IMR-90 (cell line): ENCODE data around the gene DMXL2. TPM values are rescaled to one million over a fixed set of nuclear protein-coding genes. Genes with fewer than 3 reads are reported as not detected.

Experiments used
- ATAC-seq: fragments of 200-7000 bp; cut with Tn5 transposase; 2 replicates; pipeline ENCODE4 v1.9.1; 2020; ENCODE audit warnings: low read depth, mild to moderate bottlenecking, moderate library complexity
- BruUV-seq: library from RNA; stranded (reverse); fragments of 400-500 nt; replicated peaks from 2 replicates; lab custom pipeline; 2021; lab: Mats Ljungman, UMichigan
- CTCF ChIA-PET: fragments of 300-600 bp; formaldehyde crosslinking; extraction: SDS; loops from one replicate; lab custom pipeline; 2021; ENCODE audit warnings: antibody characterized with exemption; lab: Yijun Ruan, JAX
- POLR2A ChIA-PET: fragments of 300-600 bp; sonication (Branson Sonifier 250); formaldehyde crosslinking; loops from one replicate; lab custom pipeline; 2022; ENCODE audit warnings: antibody characterized with exemption; ENCODE audit not compliant: unreplicated experiment; lab: Charles Lee
- DNase-seq: peaks from one replicate; pipeline ENCODE4 v3.0.0; 2013
- H2AFZ ChIP-seq: replicated peaks from 2 replicates; pipeline ENCODE3; 2013; ENCODE audit warnings: low read length, mild to moderate bottlenecking; ENCODE audit not compliant: poor library complexity
- H2AK5ac ChIP-seq: 2 replicates; pipeline ENCODE4 v1.6.1; 2013; ENCODE audit warnings: low read depth, low read length, inconsistent platforms
- H2AK9ac ChIP-seq: replicated peaks from 2 replicates; pipeline ENCODE3; 2013; ENCODE audit warnings: mild to moderate bottlenecking, low read depth, low read length, moderate library complexity; ENCODE audit not compliant: poor library complexity
- H2BK120ac ChIP-seq: 2 replicates; pipeline ENCODE4 v1.6.1; 2013; ENCODE audit warnings: low read depth, low read length, inconsistent platforms
- H2BK15ac ChIP-seq: 3 replicates; pipeline ENCODE4 v1.6.1; 2013; ENCODE audit warnings: low read depth, low read length, inconsistent platforms
- H2BK20ac ChIP-seq: 2 replicates; pipeline ENCODE4 v1.6.1; 2013; ENCODE audit warnings: low read depth, mild to moderate bottlenecking, inconsistent platforms, low read length, moderate library complexity
- H2BK5ac ChIP-seq: 2 replicates; pipeline ENCODE4 v1.6.1; 2013; ENCODE audit warnings: mild to moderate bottlenecking, low read depth, low read length, inconsistent platforms; ENCODE audit not compliant: poor library complexity, severe bottlenecking
- H3K14ac ChIP-seq: replicated peaks from 2 replicates; pipeline ENCODE4 v1.6.1; 2013; ENCODE audit warnings: low read depth, low read length, inconsistent platforms
- H3K18ac ChIP-seq: 2 replicates; pipeline ENCODE4 v1.6.1; 2013; ENCODE audit warnings: low read depth, low read length, control low read depth
- H3K23ac ChIP-seq: 2 replicates; pipeline ENCODE4 v1.6.1; 2013; ENCODE audit warnings: low read depth, low read length, inconsistent platforms
- H3K27ac ChIP-seq: 2 replicates; pipeline ENCODE4 v1.5.1; 2013; ENCODE audit warnings: mild to moderate bottlenecking, control low read depth, low read length; ENCODE audit not compliant: insufficient read depth
- H3K27me3 ChIP-seq: 2 replicates; pipeline ENCODE4 v1.6.1; 2013; ENCODE audit warnings: low read length; ENCODE audit not compliant: control insufficient read depth, insufficient read depth
- H3K36me3 ChIP-seq: 2 replicates; pipeline ENCODE4 v1.6.1; 2013; ENCODE audit warnings: low read length, mixed read lengths; ENCODE audit not compliant: control insufficient read depth, insufficient read depth
- H3K4ac ChIP-seq: 2 replicates; pipeline ENCODE4 v1.6.1; 2013; ENCODE audit warnings: low read depth, low read length, inconsistent platforms
- H3K4me1 ChIP-seq: 2 replicates; pipeline ENCODE4 v1.6.1; 2013; ENCODE audit warnings: low read length, mixed read lengths; ENCODE audit not compliant: control insufficient read depth, insufficient read depth
- H3K4me2 ChIP-seq: 2 replicates; pipeline ENCODE4 v1.6.1; 2013; ENCODE audit warnings: low read depth, mild to moderate bottlenecking, control low read depth, low read length, moderate library complexity
- H3K4me3 ChIP-seq: 2 replicates; pipeline ENCODE4 v1.5.1; 2013; ENCODE audit warnings: low read depth, mild to moderate bottlenecking, control low read depth, low read length, moderate library complexity; ENCODE audit not compliant: insufficient read depth
- H3K56ac ChIP-seq: 2 replicates; pipeline ENCODE4 v1.6.1; 2013; ENCODE audit warnings: low read length, inconsistent platforms; ENCODE audit not compliant: insufficient read depth; ENCODE audit errors: extremely low read depth
- H3K79me1 ChIP-seq, 2 experiments: 2 replicates each; pipeline ENCODE4 v1.6.1; 2013; ENCODE audit warnings: low read length in 2 of 2, inconsistent platforms in 1 of 2, low read depth in 1 of 2
- H3K9ac ChIP-seq: 2 replicates; pipeline ENCODE4 v1.6.1; 2013; ENCODE audit warnings: low read depth, low read length, control low read depth
- H3K9me1 ChIP-seq: 2 replicates; pipeline ENCODE4 v1.6.1; 2013; ENCODE audit warnings: low read length, inconsistent platforms; ENCODE audit not compliant: insufficient read depth
- H3K9me3 ChIP-seq: 2 replicates; pipeline ENCODE4 v1.6.1; 2013; ENCODE audit warnings: low read length; ENCODE audit not compliant: control insufficient read depth, insufficient read depth
- H4K20me1 ChIP-seq: 2 replicates; pipeline ENCODE4 v1.6.1; 2013; ENCODE audit warnings: low read length, inconsistent platforms; ENCODE audit not compliant: insufficient read depth
- H4K5ac ChIP-seq: 2 replicates; pipeline ENCODE4 v1.6.1; 2013; ENCODE audit warnings: mild to moderate bottlenecking, low read depth, low read length, control low read depth
- H4K8ac ChIP-seq, 2 experiments: 2 replicates each; pipeline ENCODE4 v1.6.1; 2013; ENCODE audit warnings: low read depth in 2 of 2, low read length in 2 of 2, control low read depth in 1 of 2, inconsistent platforms in 1 of 2
- H4K91ac ChIP-seq: 2 replicates; pipeline ENCODE4 v1.6.1; 2013; ENCODE audit warnings: low read depth, low read length, inconsistent platforms; ENCODE audit not compliant: insufficient read depth
- CEBPB ChIP-seq: IDR thresholded peaks from 2 replicates; pipeline ENCODE4 v1.6.1; 2012; ENCODE audit warnings: low read depth, low read length, improper control_type of control experiment
- MAFK ChIP-seq: IDR thresholded peaks from 2 replicates; pipeline ENCODE4 v1.6.1; 2012; ENCODE audit warnings: low read depth, low read length, improper control_type of control experiment
- MXI1 ChIP-seq: IDR thresholded peaks from 2 replicates; pipeline ENCODE4 v1.6.1; 2012; ENCODE audit warnings: low read depth, mild to moderate bottlenecking, low read length, moderate library complexity, borderline replicate concordance
- USF2 ChIP-seq: fragments of 150-350 bp; IDR thresholded peaks from 2 replicates; pipeline ENCODE4 v1.6.1; 2017; ENCODE audit warnings: mild to moderate bottlenecking, antibody characterized with exemption, low read length, low read depth
- WGBS, 2 experiments: methylation state at CpG; one replicate each; pipeline versions ENCODE4 v1.1.5 to v1.1.7; 2013; ENCODE audit warnings: missing lambda C conversion rate in 2 of 2; ENCODE audit not compliant: insufficient read length in 1 of 2; ENCODE audit errors: extremely low coverage in 2 of 2; 5-methylcytosine and 5-hydroxymethylcytosine counted together
- dilution Hi-C: fragments of 300-500 bp; cut with HindIII; formaldehyde crosslinking; loops from one replicate; pipeline ENCODE4 v1.14.3; 2018; ENCODE audit warnings: low sequenced_read_pairs; ENCODE audit not compliant: unreplicated experiment
- in situ Hi-C: fragments of 300-500 bp; cut with MboI; formaldehyde crosslinking; loops from 3 replicates; pipeline ENCODE4 v1.14.3; 2019; ENCODE audit warnings: low sequenced_read_pairs, inconsistent platforms, mixed read lengths
- intact Hi-C: fragments of 100-400 bp; cut with micrococcal nuclease; formaldehyde crosslinking; loops from 2 replicates; pipeline ENCODE4 v1.10.0; 2022
- polyA plus RNA-seq, 3 experiments: library from polyadenylated mRNA; depleted of rRNA; stranded (reverse); fragments of >200 nt; gene quantifications; 2 replicates each; pipeline ENCODE4 v1.2.3, GENCODE V29; 2012; ENCODE audit warnings: low replicate concordance in 1 of 3
- total RNA-seq: library from RNA; depleted of rRNA; stranded (reverse); fragments of >200 nt; gene quantifications from 2 replicates; pipeline ENCODE4 v1.2.3, GENCODE V29; 2012

DMXL2 gene
- total and polyA plus RNA-seq, 2 of the 4 experiments (the other 2 are of a cell fraction) = 9.7 to 21.9 TPM

DNA sequence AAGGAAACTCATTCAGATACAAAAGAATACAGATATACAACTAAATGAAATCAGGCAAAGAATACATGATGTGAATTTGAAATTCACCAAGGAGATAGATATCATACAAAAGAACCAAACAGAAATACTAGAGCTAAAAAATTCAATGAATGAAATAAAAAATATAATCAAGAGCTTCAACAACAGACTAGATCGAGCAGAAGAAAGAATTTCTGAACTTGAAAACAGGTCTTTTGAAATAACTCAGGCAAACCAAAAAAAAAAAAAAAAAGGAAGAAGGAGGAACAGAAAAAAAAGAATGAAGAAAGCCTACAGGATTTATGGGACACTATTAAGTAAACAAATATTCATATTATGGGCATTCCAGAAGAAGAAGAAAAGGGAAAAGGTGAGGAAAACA, 137.8 kb downstream of the DMXL2 start:
- Histone ChIP-seq H2AFZ (no peak overlapping the region), H2BK20ac (no peak overlapping the region), H3K27ac (no peak overlapping the region), H3K4ac (no peak overlapping the region), H3K14ac (no peak overlapping the region), H3K9ac (no peak overlapping the region), H3K23ac (no peak overlapping the region), H3K9me1 (no peaks in the 10 kb centered on the region), H4K8ac (no peak overlapping the region), H2AK9ac (no peak overlapping the region), H3K4me1 (no peaks in the 10 kb centered on the region), H3K27me3 (no peaks in the 10 kb centered on the region), H3K18ac (no peak overlapping the region), H3K56ac (no peak overlapping the region), H3K36me3 (peaks cover 7% of the 10 kb centered on the region; the same call in 1 of the 2 replicates), H4K5ac (no peak overlapping the region), H2BK15ac (no peak overlapping the region), H3K79me1 (no peaks in the 10 kb centered on the region; a peak in 1 of 4 replicates), H2BK120ac (no peak overlapping the region), H2BK5ac (no peak overlapping the region), H3K9me3 (peaks cover 11% of the 10 kb centered on the region), H2AK5ac (no peak overlapping the region), H3K4me3 (no peak overlapping the region), H4K20me1 (no peaks in the 10 kb centered on the region), H4K91ac (no peak overlapping the region), H3K4me2 (no peak overlapping the region)
- no peak for DNase-seq
- no TSS peak for BruUV-seq
- dilution Hi-C loops = no loop called here
- CTCF ChIA-PET = no interaction called here
- WGBS, 2 experiments = no CpG with 5 or more reads among the region's 1 CpG
- ATAC-seq = no peak
- POLR2A ChIA-PET = no interaction called here
- TF ChIP-seq MXI1 (no peak), USF2 (no peak), CEBPB (no peak), MAFK (no peak)
- intact Hi-C loops = no loop called here
- in situ Hi-C loops = no loop called here
